Dermis microvascular lymphatic vessel endothelial cell (primary cell): Measurements from ENCODE around the gene ATP6V1C2. TPM values are rescaled to one million over a fixed set of nuclear protein-coding genes. Genes with fewer than 3 reads are reported as not detected.
"Not testable (repeated sequence)": the region's sequence is repeated elsewhere in the genome, so short reads cannot be mapped to it uniquely, and the experiment has no call there.

Experiments
- DNase-seq, 2 donors: peaks; one replicate each; pipeline versions ENCODE4 v3.0.0 to v3.0.0-alpha.2; 2010; ENCODE audit warnings: low read depth in 2 of 2
- total RNA-seq: library from RNA; depleted of rRNA; stranded (reverse); fragments of >200 nt; gene quantifications from 2 replicates; pipeline ENCODE4 v1.2.1, GENCODE V29; 2014

Gene ATP6V1C2
- total RNA-seq, 1 donor from 2014 or later, result under 0.01 TPM

DNA sequence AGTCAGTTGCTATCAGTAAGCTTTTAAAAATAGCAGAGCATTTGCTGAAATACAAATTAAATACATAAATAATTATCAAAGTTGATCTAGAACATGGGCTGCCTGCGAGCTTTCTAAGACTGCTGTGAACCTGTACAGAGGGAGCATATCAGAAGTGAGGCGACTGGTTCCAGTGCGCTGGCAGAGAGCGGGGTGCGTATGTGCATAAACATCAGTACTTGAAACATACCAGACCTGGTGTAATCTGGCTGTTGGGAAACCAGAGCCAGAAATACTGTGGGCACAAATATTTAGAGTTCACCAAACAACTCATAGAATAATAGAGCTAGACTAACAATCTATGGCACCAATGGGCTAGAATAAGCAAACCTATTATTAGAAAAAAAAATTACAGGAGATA, 63.8 kb downstream of the ATP6V1C2 start:
- DNase-seq, result no peak

DNA sequence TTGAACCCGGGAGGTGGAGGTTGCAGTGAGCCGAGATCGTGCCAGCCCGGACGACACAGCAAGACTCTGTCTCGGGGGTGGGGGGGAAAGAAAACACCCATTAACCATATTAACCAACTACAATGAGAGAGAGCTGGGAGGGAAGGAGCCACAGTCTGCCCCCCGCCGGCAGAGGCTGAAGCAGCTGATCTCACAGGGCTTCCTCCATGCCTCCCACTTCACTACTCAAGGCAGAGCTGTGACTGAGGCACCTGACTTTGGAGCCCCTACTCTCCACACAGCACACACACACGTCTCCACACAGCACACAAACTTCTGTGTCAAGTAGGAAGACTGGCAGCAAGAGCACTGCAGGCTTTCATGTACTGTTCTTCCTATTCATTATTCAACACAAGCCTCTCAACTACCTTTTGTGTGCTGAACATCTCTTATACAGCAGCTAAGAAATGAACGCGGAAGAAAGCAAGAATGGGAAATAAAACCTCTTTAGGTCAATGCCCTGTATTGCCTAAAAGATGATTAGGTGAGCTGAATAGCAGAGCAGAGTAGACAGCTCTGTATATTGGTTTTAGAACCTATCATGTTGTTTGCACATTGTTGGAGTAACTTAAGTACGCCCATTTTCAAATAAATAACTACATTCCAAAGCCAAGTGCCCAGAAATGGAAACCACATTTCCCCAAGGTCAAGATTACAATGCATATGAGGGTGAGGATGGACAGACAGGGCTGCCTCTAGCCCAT, 65.0 kb downstream of the ATP6V1C2 start:
- no peak for DNase-seq

- peak in 1 of 2 donors; percentile 46 for DNase-seq
These were observed 65.9 kb downstream of the ATP6V1C2 start for GRCh38 chr2:10787176-10787968.

GRCh38 chr2:10788855-10789254, 67.4 kb downstream of the ATP6V1C2 start:
- no peak for DNase-seq

DNA sequence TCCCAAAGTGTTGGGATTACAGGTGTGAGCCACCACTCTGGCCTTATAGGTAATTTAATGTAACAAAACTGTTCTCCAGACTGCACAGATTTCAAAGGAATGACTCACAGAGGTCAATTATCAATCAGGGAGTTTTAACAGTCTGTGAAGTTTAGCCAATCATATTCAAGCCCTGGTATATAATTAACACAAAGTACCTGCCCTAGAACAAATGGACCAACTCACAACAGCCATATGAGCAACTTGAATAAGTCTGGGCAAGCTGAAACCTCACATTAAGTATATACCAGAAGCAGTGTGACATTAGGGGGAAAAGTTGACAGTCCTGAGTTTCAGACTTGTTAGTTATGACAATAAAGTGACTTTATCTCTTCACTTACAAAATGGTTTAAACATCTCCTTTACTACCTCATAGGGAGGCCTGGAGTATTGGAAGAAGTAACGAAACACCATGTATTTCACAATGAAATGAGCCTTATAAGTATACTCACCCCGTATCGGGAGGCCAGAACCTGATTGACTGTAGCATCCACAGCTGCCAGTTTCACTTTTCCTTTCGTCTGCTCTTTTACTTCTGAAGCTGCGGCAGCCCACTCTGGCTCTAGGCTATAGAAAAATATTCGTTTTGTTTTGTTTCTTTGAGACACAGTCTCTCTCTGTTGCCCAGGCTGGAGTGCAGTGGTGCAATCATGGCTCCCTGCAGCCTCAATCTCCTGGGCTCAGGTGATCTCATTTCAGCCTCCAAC, 69.0 kb downstream of the ATP6V1C2 start:
- no peak for DNase-seq

DNA sequence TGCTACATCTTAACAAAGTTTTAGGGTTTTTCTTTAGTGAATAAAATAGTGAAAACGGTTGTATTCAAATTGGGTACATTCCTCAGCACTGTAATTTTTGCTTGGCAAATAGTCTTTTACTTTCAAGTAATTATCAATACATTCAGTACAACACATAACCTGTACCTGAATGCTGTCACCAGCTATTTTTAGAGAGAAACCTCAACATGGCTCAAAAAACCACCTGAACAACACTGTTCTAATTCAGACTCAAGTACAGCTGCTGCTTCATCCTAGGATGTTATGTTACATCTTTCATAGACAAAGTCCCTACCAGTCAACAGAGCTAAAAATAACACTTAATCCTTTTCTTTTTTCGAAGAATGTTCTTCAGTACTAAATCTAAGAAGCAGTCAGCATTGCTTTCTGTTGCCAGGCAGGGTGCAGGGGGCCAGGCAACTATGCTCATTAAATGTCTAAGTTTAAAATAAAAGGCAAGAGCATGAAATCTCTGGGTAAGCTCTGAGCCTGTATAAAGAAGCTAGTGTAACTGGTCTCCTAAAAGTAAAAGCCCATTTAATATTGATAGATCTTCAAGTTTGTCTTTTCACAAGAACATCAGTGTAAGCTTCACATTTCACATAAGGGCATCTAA, 70.7 kb downstream of the ATP6V1C2 start:
- no peak for DNase-seq

DNA sequence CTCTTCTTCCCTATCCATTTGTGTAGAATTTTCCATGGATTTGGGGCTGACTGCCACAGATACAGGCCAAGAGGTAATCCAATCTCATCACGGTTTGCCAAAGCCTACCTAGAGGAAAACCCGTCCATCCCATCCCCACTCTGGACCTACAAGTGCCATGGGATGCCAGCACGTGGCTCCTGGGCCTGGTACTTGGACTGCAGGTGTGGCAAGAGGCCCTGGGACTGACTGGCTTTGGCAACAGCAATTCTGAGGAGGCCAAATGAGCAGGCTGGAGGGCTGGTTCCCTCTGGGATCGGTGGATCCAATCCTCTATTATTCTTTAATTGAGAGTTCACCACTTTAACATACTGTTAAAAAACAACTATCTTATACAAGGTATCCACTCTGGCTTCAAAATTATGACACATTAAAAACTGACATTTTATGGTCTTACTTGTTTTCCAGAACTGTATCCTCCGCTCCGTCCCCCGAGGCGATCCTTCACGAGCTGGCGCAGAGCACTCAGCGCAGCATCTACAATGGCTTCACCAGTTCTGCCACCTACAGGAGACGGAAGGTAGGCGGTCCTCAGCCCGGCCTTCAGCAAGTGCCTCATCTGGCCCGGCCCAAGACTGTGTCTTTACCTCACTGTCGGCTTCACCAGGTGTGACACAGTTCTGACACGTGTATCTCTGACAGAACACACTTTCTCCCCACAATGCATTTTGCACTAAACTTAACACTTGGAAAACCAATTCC, 71.4 kb downstream of the ATP6V1C2 start:
- DNase-seq, result no peak

GRCh38 chr2:10793816-10794215, 72.4 kb downstream of the ATP6V1C2 start:
- DNase-seq, result no peak

GRCh38 chr2:10794876-10795275, 73.4 kb downstream of the ATP6V1C2 start:
- DNase-seq, result no peak

DNA sequence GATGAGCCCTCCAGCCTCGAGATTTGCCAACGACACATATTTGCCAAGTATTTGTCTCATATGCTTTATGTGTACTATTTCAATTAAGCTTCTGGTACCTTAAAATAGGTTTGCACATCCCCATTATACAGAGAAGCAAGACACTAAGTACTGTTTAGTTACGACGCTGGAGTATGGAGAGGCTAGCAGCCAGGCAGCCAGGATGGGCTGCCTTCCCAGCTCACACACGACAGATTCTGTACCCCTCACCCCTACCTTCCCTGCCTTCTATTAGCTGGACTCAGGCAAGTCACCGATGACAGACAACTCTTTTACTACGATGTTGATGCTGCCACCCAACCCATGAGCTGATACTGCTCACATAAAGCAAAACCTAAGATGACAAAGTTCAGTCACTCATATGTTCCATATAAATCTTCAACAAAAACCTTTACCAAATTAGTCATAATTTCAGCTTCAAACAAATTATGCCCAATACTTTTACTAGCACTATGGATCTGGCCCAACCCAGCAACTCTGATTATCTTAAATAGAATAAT, 74.1 kb downstream of the ATP6V1C2 start:
- no peak for DNase-seq

DNA sequence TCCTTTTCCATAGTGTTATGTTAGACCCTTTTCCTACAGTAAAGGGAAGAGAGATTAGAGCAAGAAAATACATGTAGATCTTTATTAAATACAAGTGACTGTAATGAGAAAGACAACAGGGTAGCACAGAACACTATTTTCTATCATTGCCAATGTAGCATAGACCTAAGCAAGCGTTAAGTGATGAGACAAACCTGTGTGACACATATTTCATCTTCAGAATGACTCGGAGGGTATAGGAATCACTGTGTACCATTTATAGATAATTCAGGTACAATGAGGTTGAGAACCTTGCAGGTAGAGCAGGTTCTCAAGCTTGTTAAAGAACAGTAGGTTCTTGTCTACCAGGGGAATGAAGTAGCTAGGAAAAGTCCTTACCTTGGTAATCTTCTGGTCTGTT, 75.3 kb downstream of the ATP6V1C2 start:
- DNase-seq, result no peak

DNA sequence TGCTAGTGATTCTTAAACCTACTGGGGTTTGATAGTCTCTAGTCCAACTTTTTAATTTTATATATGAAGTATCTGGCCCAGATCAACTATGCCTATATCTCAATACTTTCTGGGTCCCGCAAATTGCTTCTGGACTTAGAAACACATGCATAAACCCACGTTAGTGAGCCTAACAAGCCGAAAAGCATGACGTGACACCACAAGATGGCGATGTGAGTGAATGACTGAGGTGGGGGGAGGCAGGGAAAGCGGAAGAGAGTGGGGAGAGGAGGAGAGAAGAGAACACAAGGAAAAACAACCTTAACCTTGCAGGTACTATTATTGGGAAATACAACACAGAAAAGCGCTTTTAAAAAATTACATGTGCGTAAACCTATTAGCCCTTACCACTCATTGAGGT, 77.4 kb downstream of the ATP6V1C2 start:
- no peak for DNase-seq

DNA sequence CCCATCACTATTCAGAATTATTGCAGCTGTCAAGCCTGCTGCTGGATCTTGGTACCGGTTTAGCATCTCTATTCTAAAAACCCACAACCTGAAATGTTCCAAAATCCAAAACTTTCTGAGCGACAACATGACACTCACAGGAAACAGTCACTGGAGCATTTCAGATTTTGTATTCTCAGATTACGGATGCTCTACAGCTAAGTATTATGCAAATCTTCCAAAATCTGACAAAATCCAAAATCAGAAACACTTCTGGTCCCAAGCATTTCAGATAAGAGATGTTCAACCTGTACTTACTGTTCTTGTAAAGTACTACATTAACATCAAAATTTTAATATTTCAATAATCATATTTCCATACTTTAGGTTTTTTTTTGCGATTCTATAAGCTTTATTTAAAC, 78.7 kb downstream of the ATP6V1C2 start:
- DNase-seq, result no peak

DNA sequence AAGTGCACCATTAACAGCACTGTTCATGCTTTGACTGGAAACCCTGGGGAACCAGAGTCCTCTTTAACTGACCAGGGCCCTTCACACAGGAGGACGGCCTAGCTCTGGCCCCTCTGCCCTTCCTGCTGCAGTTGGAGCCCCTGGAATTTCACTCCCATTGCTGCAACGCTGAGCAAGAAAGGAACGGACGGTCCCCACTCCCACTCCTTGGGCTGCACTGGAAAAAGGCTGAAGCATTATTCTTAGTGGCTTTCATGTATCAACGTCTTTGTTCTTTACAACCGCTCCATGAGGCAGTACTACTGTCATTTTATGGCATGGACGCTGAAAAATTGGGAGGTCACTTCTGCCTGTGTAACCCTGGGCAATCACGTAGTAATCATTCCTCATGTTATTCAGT, 81.2 kb downstream of the ATP6V1C2 start:
- no peak for DNase-seq

- not testable (repeated sequence) for DNase-seq
These were observed 84.6 kb downstream of the ATP6V1C2 start for GRCh38 chr2:10805990-10806389.

DNA sequence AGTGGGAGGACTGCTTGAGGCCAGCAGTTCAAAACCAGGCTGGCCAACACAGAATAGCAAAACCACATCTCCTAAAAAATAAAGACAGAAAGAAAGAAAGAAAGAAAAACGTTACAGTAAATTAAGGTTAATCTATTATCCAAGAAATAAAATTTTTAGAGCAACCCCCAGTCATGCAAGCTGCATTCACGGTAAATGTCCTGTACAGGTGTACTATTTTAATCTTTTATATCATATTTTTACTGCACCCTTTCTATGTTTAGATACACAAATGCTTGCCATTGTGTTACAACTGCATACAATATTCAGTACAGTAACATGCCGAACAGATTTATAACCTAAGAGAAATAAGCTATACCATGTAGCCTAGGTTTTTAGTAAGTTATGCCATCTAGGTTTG, 85.1 kb downstream of the ATP6V1C2 start:
- no peak for DNase-seq

GRCh38 chr2:10810202-10811161, 89.1 kb downstream of the ATP6V1C2 start:
- peak in 1 of 2 donors; percentile 31 for DNase-seq

DNA sequence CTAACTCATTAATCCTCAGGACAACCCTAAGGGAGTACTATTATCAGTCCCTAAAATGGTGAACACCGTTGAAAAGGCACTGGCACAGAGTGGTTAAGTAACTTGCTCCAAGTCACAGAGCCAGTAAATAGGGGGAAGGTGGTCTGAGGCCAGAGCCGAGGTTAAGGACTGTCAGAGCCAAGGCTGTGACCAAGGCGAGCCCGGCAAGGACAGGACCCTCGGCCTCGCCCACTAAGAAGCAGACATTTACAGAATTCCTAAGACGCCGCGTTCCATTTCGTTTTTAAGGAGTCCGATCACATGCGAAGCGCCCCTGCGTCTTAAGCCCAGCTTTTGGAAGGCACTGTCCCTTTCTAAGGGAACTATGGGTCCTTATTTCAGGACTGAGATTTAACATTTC, 90.1 kb downstream of the ATP6V1C2 start:
- DNase-seq, result peak in 1 of 2 donors; percentile 24

GRCh38 chr2:10812362-10813162, 91.1 kb downstream of the ATP6V1C2 start, which contains the start of gene PDIA6:
PDIA6 (minus strand) TSS chr2:10812785; CDS start chr2:10812696, 89 bp downstream.
- DNase-seq, result peak; percentile 88 to 98
